Hepatocyte (in vitro differentiated cells): ENCODE data around the gene CHCHD6.

ENCODE experiments used
- EZH2 ChIP-seq: fragments of 200-600 bp; sonication (generic); IDR thresholded peaks from 2 replicates; pipeline ENCODE4 v1.6.1; 2016; ENCODE audit warnings: antibody characterized with exemption, mild to moderate bottlenecking, borderline replicate concordance
- TF ChIP-seq, protein P1 (sequence below): fragments of 200-600 bp; sonication (generic); IDR thresholded peaks from 2 replicates; pipeline ENCODE4 v1.5.1; 2016; ENCODE audit warnings: antibody characterized with exemption, mild to moderate bottlenecking; ENCODE audit not compliant: poor library complexity

DNA sequence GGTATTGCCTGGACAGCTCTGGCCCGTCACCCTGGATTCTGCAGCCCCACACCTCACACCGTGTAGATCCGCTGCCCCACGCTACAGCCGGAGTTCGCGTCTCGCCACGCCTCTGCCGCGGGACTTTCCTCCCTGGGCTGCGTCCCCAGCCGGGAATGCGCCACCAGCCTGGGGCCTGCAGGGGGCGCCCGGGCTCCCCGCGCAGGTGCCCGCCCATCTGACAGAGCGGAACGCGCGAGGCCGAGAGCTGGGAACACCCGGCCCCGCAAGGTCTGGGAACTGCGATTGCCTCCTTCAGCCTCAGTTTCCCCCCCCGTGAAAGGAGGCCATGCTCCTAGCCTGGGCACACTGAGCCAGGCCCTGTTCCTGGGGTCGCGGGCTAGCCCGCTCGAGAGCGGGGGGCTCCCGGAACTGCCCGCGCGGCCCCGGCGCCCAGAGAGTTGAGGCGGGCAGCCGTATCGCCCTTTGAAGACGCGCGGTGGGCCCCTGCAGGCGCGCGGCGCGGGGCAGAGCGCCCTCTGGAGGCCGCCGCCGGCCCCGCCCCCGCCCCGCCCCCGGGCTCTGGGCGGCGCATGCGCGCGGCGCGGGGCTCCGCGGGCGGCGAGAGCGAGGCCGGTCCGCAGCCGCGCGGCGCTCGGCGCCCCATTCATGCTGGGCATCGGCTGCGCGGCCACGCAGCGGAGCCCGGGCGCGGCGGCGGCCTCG, 278.6 kb downstream of the CHCHD6 start, which contains the start of gene PLXNA1:
- TF ChIP-seq, protein P1, sequence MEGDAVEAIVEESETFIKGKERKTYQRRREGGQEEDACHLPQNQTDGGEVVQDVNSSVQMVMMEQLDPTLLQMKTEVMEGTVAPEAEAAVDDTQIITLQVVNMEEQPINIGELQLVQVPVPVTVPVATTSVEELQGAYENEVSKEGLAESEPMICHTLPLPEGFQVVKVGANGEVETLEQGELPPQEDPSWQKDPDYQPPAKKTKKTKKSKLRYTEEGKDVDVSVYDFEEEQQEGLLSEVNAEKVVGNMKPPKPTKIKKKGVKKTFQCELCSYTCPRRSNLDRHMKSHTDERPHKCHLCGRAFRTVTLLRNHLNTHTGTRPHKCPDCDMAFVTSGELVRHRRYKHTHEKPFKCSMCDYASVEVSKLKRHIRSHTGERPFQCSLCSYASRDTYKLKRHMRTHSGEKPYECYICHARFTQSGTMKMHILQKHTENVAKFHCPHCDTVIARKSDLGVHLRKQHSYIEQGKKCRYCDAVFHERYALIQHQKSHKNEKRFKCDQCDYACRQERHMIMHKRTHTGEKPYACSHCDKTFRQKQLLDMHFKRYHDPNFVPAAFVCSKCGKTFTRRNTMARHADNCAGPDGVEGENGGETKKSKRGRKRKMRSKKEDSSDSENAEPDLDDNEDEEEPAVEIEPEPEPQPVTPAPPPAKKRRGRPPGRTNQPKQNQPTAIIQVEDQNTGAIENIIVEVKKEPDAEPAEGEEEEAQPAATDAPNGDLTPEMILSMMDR = peak; percentile 81
- TF ChIP-seq EZH2 = no peak
